ENCODE results near the gene RMND5A.

RMND5A gene

GRCh38 chr2:86790676-86791572, 70.8 kb downstream of the RMND5A start, which contains the start of gene CD8A:
TSS of gene CD8A (minus strand) at chr2:86790913. CDS start at chr2:86790825, 88 bp downstream.
- H3K4me3 ChIP-seq (ENCODE audit: low read depth, low read length) = no peak within 1 kb of the TSS
- no peak for DNase-seq (ENCODE audit: low read depth, low spot score)
- CTCF ChIA-PET = interaction anchor here (0.6 kb wide), 1 partner anchor 26 kb away, joined by 4 read pairs; no protein-coding TSS in a partner anchor
- no peak for TF ChIP-seq CTCF (IDR thresholded peaks at IDR 0.05; ENCODE audit: insufficient read depth, low read length, missing control alignments)
- POLR2A ChIA-PET = no interaction called here

- no peak for TF ChIP-seq CTCF (IDR thresholded peaks at IDR 0.05; ENCODE audit: insufficient read depth, low read length, missing control alignments)
- ChIA-PET POLR2A (no interaction called here), CTCF (no interaction called here)
- DNase-seq (ENCODE audit: low read depth, low spot score) = no peak
- no peak overlapping the region for H3K4me3 ChIP-seq (ENCODE audit: low read depth, low read length)
These were observed 71.5 kb downstream of the RMND5A start for GRCh38 chr2:86791573-86791972.

GRCh38 chr2:86793752-86794151, 73.7 kb downstream of the RMND5A start:
- POLR2A ChIA-PET = no interaction called here
- TF ChIP-seq CTCF (IDR thresholded peaks at IDR 0.05; ENCODE audit: insufficient read depth, low read length, missing control alignments) = no peak
- no peak for DNase-seq (ENCODE audit: low read depth, low spot score)
- H3K4me3 ChIP-seq (ENCODE audit: low read depth, low read length) = no peak overlapping the region
- CTCF ChIA-PET = interaction anchor here (2.0 to 2.6 kb wide), 2 partner anchors 14 to 29 kb away, joined by 4 to 8 read pairs; no protein-coding TSS in a partner anchor

GRCh38 chr2:86794861-86795260, 74.8 kb downstream of the RMND5A start:
- CTCF ChIA-PET = interaction anchor here (2.6 kb wide), 1 partner anchor 13 kb away, joined by 8 read pairs; no protein-coding TSS in a partner anchor
- DNase-seq (ENCODE audit: low read depth, low spot score) = no peak
- POLR2A ChIA-PET = no interaction called here
- no peak overlapping the region for H3K4me3 ChIP-seq (ENCODE audit: low read depth, low read length)
- no peak for TF ChIP-seq CTCF (IDR thresholded peaks at IDR 0.05; ENCODE audit: insufficient read depth, low read length, missing control alignments)

- TF ChIP-seq CTCF (IDR thresholded peaks at IDR 0.05; ENCODE audit: insufficient read depth, low read length, missing control alignments) = no peak
- H3K4me3 ChIP-seq (ENCODE audit: low read depth, low read length) = no peak overlapping the region
- ChIA-PET POLR2A (no interaction called here), CTCF (no interaction called here)
- no peak for DNase-seq (ENCODE audit: low read depth, low spot score)
These were observed 80.9 kb downstream of the RMND5A start for GRCh38 chr2:86800856-86801567.
